Caki2 (cell line): Measurements from ENCODE around the gene SNX8. TPM values are rescaled to one million over a fixed set of nuclear protein-coding genes. Genes with fewer than 3 reads are reported as not detected.
"Not testable (repeated sequence)": the region's sequence is repeated elsewhere in the genome, so short reads cannot be mapped to it uniquely, and the experiment has no call there.

Source experiments
- DNase-seq: peaks from one replicate; pipeline ENCODE4 v3.0.0-alpha.2; 2015; ENCODE audit warnings: low read depth
- in situ Hi-C: cut with HindIII; loops from 2 replicates; pipeline ENCODE4 v1.10.0; 2016; ENCODE audit warnings: low sequenced_read_pairs, low pct_unique_long_range_greater_than_20kb, mixed read lengths
- total RNA-seq: library from RNA; depleted of rRNA; stranded (reverse); fragments of >200 nt; shearing (Covaris generic); gene quantifications from 2 replicates; pipeline ENCODE4 v1.2.3, GENCODE V29; 2014; ENCODE audit warnings: low replicate concordance

Gene SNX8
- total RNA-seq, 1 experiment from 2014 or later = 98.9 TPM

DNA sequence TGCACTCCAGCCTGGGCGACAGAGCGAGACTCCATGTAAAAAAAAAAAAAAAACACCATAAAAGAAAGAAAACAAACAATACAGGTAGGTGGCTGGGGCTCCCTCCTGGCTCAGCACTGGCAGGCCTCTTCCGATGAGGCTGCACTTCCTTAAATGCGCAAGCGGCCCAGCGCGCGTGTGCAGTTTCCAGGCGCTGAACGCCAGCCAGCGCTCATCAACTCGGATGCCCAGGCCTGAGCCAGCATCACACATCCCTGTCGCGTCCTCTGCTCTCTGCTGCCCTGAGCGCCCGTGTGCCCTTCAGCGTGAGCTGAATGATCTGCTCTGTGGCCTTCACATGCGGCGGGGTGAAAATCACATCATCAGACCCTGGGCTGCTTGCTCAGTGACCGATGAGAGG is 40.4 kb downstream of the SNX8 start:
- no peak for DNase-seq
- in situ Hi-C loops = no loop called here

GRCh38 chr7:2272031-2272430 is 42.2 kb downstream of the SNX8 start:
- in situ Hi-C loops = no loop called here
- DNase-seq = no peak

DNA sequence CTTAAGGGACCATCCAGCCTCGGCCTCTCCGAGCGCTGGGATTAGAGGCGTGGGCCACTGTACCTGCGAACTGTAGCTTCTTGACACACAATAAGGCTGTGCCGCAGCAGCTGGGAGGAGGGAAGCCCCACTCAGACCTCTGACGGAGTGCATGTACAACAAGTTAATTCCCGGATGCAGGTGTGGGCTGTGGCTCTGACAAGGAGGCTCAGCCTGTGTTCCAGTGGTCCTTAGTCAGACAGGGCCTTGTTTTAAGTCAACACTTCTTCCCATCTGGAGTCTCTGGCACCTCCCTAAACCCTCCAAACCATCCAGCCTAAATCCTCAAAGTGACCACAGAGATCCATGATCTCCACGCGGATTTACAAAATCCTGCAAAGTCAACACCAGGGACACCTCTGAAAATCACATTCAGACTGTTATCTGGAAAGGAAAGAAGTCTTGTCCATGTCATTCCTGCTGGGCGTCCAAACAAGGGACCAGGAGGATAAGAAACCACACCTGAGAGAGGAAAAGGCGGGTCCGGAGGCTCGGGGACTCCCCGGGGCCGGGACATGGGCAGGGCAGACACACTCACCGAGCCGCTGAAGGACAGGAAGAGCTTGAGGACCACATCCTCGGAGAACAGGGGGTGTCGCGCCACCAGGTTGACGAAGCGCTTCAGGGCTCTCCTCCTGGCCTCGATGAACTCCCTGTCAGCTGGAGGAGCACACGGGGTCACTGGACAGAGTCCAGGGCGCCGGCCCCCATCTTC is 42.8 kb downstream of the SNX8 start:
- in situ Hi-C loops = no loop called here
- DNase-seq = no peak

DNA sequence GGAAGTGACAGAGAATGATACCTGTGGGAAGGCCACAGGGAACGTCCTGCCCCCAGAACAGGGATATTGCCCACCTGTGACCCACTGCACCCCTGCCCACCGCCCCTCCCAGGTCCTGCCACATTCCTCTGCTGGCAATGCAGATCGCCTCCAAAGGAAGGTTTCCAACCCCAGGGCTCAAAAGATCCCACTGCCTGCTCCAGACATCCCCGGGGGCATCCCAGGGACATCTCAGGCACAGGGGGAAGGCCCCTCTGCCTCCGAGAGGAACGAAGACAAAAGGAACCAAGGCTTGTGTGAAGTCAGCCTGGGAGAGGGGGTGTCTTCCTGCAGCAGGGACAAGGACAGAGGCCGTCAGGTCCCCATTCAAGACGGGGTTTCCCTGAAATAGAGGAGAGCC is 43.7 kb downstream of the SNX8 start:
- DNase-seq = no peak
- in situ Hi-C loops = no loop called here

GRCh38 chr7:2269991-2270460 is 44.2 kb downstream of the SNX8 start:
- in situ Hi-C loops = no loop called here
- no peak for DNase-seq

- in situ Hi-C loops = not testable (repeated sequence)
These were observed 44.9 kb downstream of the SNX8 start for GRCh38 chr7:2269089-2269990.

GRCh38 chr7:2266911-2267310 is 47.3 kb downstream of the SNX8 start:
- peak; percentile 91 for DNase-seq
- in situ Hi-C loops = no loop called here

More at GRCh38 chr7:2269089-2269990, 44.9 kb downstream of the SNX8 start:
- not testable (repeated sequence) for DNase-seq

- in situ Hi-C loops = no loop called here
- no peak for DNase-seq
These were observed 50.1 kb downstream of the SNX8 start for GRCh38 chr7:2264158-2264557.

GRCh38 chr7:2263176-2263575 is 51.1 kb downstream of the SNX8 start:
- DNase-seq = no peak
- in situ Hi-C loops = no loop called here

DNA sequence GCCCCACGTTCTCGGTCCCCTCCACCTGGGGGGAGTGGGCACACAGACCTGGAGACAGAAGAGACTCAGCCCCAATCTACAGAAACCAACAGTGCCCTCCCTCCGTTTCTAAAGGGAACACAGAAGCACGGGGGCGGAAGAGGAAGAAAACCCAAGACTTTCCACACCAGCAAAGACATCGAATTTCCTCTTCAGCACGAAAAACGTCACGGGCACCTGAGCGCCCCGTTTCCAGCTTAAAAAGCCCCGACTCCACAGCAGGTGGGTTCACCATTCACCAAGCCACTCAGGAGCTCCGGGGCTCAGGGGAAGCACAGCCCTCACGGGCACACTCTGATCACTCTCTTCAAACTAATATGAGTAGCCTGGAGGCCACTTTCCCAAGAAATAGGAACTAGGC is 52.6 kb downstream of the SNX8 start:
- in situ Hi-C loops = no loop called here
- no peak for DNase-seq

GRCh38 chr7:2260820-2261219 is 53.4 kb downstream of the SNX8 start:
- in situ Hi-C loops = no loop called here
- peak; percentile 85 for DNase-seq

- no peak for DNase-seq
- in situ Hi-C loops = no loop called here
These were observed 54.8 kb downstream of the SNX8 start for GRCh38 chr7:2259480-2259879.

DNA sequence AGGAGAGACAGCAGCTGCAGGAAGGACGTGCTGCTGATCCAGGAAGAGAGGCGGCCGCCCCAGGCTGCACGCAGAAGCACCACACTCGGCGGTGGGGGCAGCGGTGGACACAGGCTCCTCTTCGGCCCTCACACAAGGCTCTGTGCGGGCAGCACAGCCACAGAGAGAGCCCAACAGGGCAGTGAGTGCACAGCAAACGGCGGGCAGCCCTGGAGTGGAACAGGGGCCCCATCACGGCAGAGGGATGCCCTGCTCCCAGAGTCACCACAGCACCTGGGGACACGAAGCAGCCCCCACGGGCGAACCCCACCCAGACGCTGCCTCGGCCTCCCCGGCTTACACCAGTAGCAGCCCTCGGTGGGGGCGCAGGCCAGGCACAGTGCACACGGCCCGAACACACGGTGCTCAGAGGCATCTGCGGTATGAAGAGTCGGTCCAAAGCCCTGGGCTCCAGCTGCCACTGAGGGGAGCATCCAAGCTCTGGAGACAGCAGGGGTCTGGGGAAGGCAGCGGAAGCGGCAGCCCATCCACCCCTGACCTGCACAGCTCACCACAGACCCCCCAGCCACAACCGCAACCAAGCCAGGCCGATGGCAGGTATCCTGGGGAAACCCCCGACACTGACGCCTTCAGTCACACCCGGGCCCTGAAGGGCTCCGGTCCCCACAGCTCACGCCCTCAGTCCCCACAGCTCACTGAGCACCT is 55.4 kb downstream of the SNX8 start:
- DNase-seq = no peak
- in situ Hi-C loops = no loop called here

GRCh38 chr7:2257651-2258050 is 56.6 kb downstream of the SNX8 start:
- in situ Hi-C loops = no loop called here
- DNase-seq = no peak

- no peak for DNase-seq
- in situ Hi-C loops = no loop called here
These were observed 57.1 kb downstream of the SNX8 start for GRCh38 chr7:2257046-2257551.

- in situ Hi-C loops = no loop called here
- no peak for DNase-seq
These were observed 57.8 kb downstream of the SNX8 start for GRCh38 chr7:2256306-2257045.

DNA sequence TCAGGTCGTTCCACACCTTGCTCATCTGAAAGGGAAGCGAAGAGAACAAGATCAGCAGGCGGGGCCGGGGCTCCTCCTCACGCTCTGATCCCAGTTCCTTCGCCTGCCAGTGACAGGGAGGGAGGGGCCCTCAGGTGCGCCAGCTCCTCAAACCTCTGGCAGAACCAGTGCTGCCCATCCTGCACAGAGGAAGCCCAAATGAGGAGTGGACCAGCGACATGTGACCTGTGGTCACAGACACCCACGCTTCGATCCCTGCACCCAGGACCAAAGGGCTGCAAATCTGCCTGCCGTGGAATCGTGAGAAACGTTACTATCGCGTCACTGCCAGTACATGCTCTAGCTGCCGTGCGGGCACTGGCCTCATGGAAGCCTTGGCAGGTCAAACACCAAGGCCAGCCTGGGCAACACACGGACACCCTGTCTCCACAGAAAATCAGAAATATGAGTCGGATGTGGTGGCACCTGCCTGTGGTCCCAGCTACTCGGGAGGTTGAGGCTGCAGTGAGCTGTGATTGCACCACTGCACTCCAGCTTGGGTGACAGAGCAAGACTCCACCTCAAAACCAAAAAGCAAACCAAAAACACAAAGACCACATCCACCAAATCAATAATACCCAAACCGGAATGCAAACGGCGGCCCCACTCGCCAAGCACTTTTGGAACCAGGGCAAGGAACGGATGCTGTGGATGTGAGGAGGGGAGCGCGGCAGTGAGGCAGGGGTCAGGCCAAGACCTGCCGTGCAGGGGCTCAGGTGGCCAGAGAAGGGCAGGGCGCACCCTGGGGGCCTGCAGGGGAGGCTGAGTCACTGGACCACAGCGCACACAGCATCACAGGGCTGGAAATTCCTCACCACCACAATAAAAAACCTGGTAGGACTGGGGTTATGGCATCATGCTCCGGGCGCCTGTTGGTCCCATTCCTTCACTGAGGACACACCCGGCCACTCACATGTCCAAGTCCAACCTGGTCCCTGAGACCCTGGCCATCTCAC is 58.8 kb downstream of the SNX8 start:
- in situ Hi-C loops = no loop called here
- DNase-seq = no peak
